ENCODE data around the gene NPLOC4. TPM values are rescaled to one million over a fixed set of nuclear protein-coding genes. Genes with fewer than 3 reads are reported as not detected.

Gene NPLOC4
- total and polyA plus RNA-seq, 2 of the 8 experiments (the other 6 are each of a cell fraction or from before 2014, with no cell fraction given), result 70.7 to 92.7 TPM

- TF ChIP-seq CTCF (IDR thresholded peaks at IDR 0.05; ENCODE audit: control extremely low read depth in 1 of 3, insufficient read depth in 1 of 3, low read depth in 1 of 3, low read length in 3 of 3) (no peak), HDAC6 (IDR thresholded peaks at IDR 0.05; ENCODE audit: low read depth, low read length) (no peak)
Measured at GRCh38 chr17:81523402-81524038, 113.4 kb downstream of the NPLOC4 start (continued).

Measured in H1 (cell line).